PC-3 (cell line): ENCODE measurements around the gene KRTAP1-3. TPM values are rescaled to one million over a fixed set of nuclear protein-coding genes. Genes with fewer than 3 reads are reported as not detected.

Experiments used
- ATAC-seq: fragments of 200-7000 bp; cut with Tn5 transposase; 2 replicates; pipeline ENCODE4 v1.9.1; 2020; ENCODE audit warnings: mild to moderate bottlenecking, moderate library complexity
- BruUV-seq: library from RNA; stranded (reverse); fragments of 400-500 nt; replicated peaks from 2 replicates; lab custom pipeline; 2021; lab: Mats Ljungman, UMichigan
- CTCF ChIA-PET: fragments of 300-600 bp; sonication (Branson Sonifier 250); formaldehyde crosslinking; loops from one replicate; lab custom pipeline; 2022; ENCODE audit warnings: antibody characterized with exemption; lab: Charles Lee
- POLR2A ChIA-PET: fragments of 300-600 bp; sonication (Branson Sonifier 250); formaldehyde crosslinking; loops from one replicate; lab custom pipeline; 2022; ENCODE audit warnings: antibody characterized with exemption; ENCODE audit not compliant: unreplicated experiment; lab: Charles Lee
- DNase-seq: peaks from one replicate; pipeline ENCODE4 v3.0.0-alpha.2; 2015
- H2AFZ ChIP-seq: fragments of 300-600 bp; sonication (generic); 2 replicates; pipeline ENCODE4 v1.6.0; 2016; ENCODE audit warnings: antibody characterized with exemption, low read length
- H3F3A ChIP-seq: fragments of 300-600 bp; sonication (generic); one replicate; pipeline ENCODE4 v1.6.0; 2017; ENCODE audit warnings: antibody characterized with exemption, low read length, control low read depth, mild to moderate bottlenecking; ENCODE audit not compliant: unreplicated experiment
- H3K27ac ChIP-seq: fragments of 300-600 bp; sonication (generic); 2 replicates; pipeline ENCODE4 v1.5.1; 2016; ENCODE audit warnings: mild to moderate bottlenecking, low read length
- H3K27me3 ChIP-seq: fragments of 300-600 bp; sonication (generic); 2 replicates; pipeline ENCODE4 v1.6.1; 2016; ENCODE audit warnings: low read length, mixed read lengths
- H3K36me3 ChIP-seq: fragments of 300-600 bp; sonication (generic); 2 replicates; pipeline ENCODE4 v1.6.1; 2016; ENCODE audit warnings: low read depth, mixed run types, low read length, mixed read lengths
- H3K4me1 ChIP-seq: fragments of 300-600 bp; sonication (generic); 2 replicates; pipeline ENCODE4 v1.5.1; 2016; ENCODE audit warnings: low read length; ENCODE audit not compliant: insufficient read depth
- H3K4me2 ChIP-seq: fragments of 300-600 bp; sonication (generic); 2 replicates; pipeline ENCODE4 v1.6.0; 2016; ENCODE audit warnings: low read length
- H3K4me3 ChIP-seq: fragments of 300-600 bp; sonication (generic); 2 replicates; pipeline ENCODE4 v1.5.1; 2016; ENCODE audit warnings: mild to moderate bottlenecking, low read length, mixed read lengths
- H3K79me2 ChIP-seq: fragments of 300-600 bp; sonication (generic); 2 replicates; pipeline ENCODE4 v1.6.1; 2017; ENCODE audit warnings: low read length, mixed read lengths
- H3K9ac ChIP-seq: fragments of 300-600 bp; sonication (generic); 2 replicates; pipeline ENCODE4 v1.6.0; 2016; ENCODE audit warnings: mild to moderate bottlenecking, low read length
- H3K9me2 ChIP-seq: fragments of 300-600 bp; sonication (generic); replicated peaks from 2 replicates; pipeline ENCODE4 v1.6.1; 2016; ENCODE audit warnings: mixed run types, low read length, mixed read lengths
- H3K9me3 ChIP-seq: fragments of 300-600 bp; sonication (generic); 2 replicates; pipeline ENCODE4 v1.6.1; 2016; ENCODE audit warnings: low read length, mixed read lengths
- H4K20me1 ChIP-seq: fragments of 300-600 bp; sonication (generic); 2 replicates; pipeline ENCODE4 v1.6.1; 2016; ENCODE audit warnings: low read length, mixed read lengths
- CTCF ChIP-seq: fragments of 300-600 bp; sonication (generic); conservative IDR thresholded peaks from 2 replicates; pipeline ENCODE4 v1.5.1; 2017; ENCODE audit warnings: antibody characterized with exemption, low read depth, mild to moderate bottlenecking, low read length
- EZH2 ChIP-seq: fragments of 300-600 bp; sonication (generic); IDR thresholded peaks from one replicate; pipeline ENCODE4 v1.6.1; 2017; ENCODE audit warnings: antibody characterized with exemption, mild to moderate bottlenecking, low read length; ENCODE audit not compliant: unreplicated experiment
- EZH2phosphoT487 ChIP-seq: fragments of 300-600 bp; sonication (generic); IDR thresholded peaks from 2 replicates; pipeline ENCODE4 v1.6.1; 2018; ENCODE audit warnings: mild to moderate bottlenecking, antibody characterized with exemption, low read length, borderline replicate concordance
- intact Hi-C: fragments of 100-400 bp; cut with micrococcal nuclease; formaldehyde crosslinking; loops from 2 replicates; pipeline ENCODE4 v1.9.0; 2023
- total RNA-seq: library from RNA; depleted of rRNA; stranded (reverse); fragments of >200 nt; gene quantifications from 2 replicates; pipeline ENCODE4 v1.2.3, GENCODE V29; 2014

The KRTAP1-3 gene
- total RNA-seq, 1 experiment from 2014 or later, result not detected

- H3K4me1 ChIP-seq, result peaks cover 12% of the 10 kb centered on the region
- no TSS peak for BruUV-seq
- H3K9me2 ChIP-seq, result no peaks in the 10 kb centered on the region
- H3K27ac ChIP-seq, result no peak overlapping the region
- H3K27me3 ChIP-seq, result no peaks in the 10 kb centered on the region
- ChIA-PET POLR2A (no interaction called here), CTCF (no interaction called here)
- no peak overlapping the region for H3K4me2 ChIP-seq
- no peaks in the 10 kb centered on the region for H3K79me2 ChIP-seq
- ATAC-seq (no peak), DNase-seq (no peak)
- H3F3A ChIP-seq, result no peaks in the 10 kb centered on the region
- no peak overlapping the region for H3K9ac ChIP-seq
- no peaks in the 10 kb centered on the region for H4K20me1 ChIP-seq
- H3K4me3 ChIP-seq, result no peak overlapping the region
- TF ChIP-seq EZH2phosphoT487, result no peak
- TF ChIP-seq CTCF, result no peak
- no peak for TF ChIP-seq EZH2
- intact Hi-C loops, result no loop called here
- H2AFZ ChIP-seq, result no peak overlapping the region
- H3K9me3 ChIP-seq, result no peaks in the 10 kb centered on the region
- no peaks in the 10 kb centered on the region for H3K36me3 ChIP-seq
These were observed 16.1 kb downstream of the KRTAP1-3 start for GRCh38 chr17:41018541-41018940.

- Histone ChIP-seq H3K4me1 (peaks cover 26% of the 10 kb centered on the region), H3K4me2 (no peak overlapping the region), H3K4me3 (no peak overlapping the region), H3K9me3 (no peaks in the 10 kb centered on the region), H3K36me3 (no peaks in the 10 kb centered on the region), H2AFZ (no peak overlapping the region), H3F3A (no peaks in the 10 kb centered on the region), H4K20me1 (no peaks in the 10 kb centered on the region), H3K27ac (no peak overlapping the region), H3K79me2 (no peaks in the 10 kb centered on the region), H3K9me2 (no peaks in the 10 kb centered on the region), H3K9ac (no peak overlapping the region), H3K27me3 (no peaks in the 10 kb centered on the region)
- DNase-seq (no peak), ATAC-seq (no peak)
- no peak for TF ChIP-seq EZH2phosphoT487
- no peak for TF ChIP-seq CTCF
- no peak for TF ChIP-seq EZH2
- ChIA-PET CTCF (no interaction called here), POLR2A (no interaction called here)
- no TSS peak for BruUV-seq
- intact Hi-C loops, result no loop called here
These were observed 18.0 kb downstream of the KRTAP1-3 start for GRCh38 chr17:41016578-41017215.

GRCh38 chr17:41015454-41015853 is 19.2 kb downstream of the KRTAP1-3 start:
- intact Hi-C loops, result no loop called here
- ChIA-PET CTCF (no interaction called here), POLR2A (no interaction called here)
- Histone ChIP-seq H3K9me2 (no peaks in the 10 kb centered on the region), H3F3A (no peaks in the 10 kb centered on the region), H3K9ac (no peak overlapping the region), H3K4me1 (peaks cover 27% of the 10 kb centered on the region), H3K27ac (no peak overlapping the region), H4K20me1 (no peaks in the 10 kb centered on the region), H3K9me3 (no peaks in the 10 kb centered on the region), H3K4me2 (no peak overlapping the region), H3K4me3 (no peak overlapping the region), H3K79me2 (no peaks in the 10 kb centered on the region), H3K27me3 (no peaks in the 10 kb centered on the region), H2AFZ (no peak overlapping the region), H3K36me3 (no peaks in the 10 kb centered on the region)
- no TSS peak for BruUV-seq
- ATAC-seq, result no peak
- no peak for TF ChIP-seq EZH2
- no peak for TF ChIP-seq CTCF
- TF ChIP-seq EZH2phosphoT487, result no peak
- DNase-seq, result no peak
